GM21529 (cell line): ENCODE data around the gene NCR2.

Experiments
- ATAC-seq: cut with Tn5 transposase; IDR thresholded peaks from one replicate; pipeline ENCODE4 v1.9.1; 2021; ENCODE audit not compliant: unreplicated experiment

NCR2 gene

DNA sequence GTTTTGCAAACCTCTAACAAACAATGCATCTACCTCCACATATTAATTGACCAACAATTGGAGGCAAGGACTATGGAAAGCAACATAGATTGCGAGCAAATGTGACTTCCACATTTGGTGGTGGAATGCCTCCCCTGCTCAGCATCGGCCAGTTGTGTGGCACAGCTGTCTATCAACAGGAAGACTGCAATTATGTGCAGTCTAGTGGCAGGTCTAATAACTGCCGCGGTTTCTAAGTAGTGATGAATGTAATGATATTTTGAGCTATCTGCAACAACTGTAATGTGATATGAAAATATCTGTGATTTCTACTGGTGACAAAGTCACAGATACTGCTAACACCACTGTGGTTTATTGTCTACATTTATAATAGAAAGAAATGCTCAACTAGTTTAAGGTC lies 56.8 kb downstream of the NCR2 start:
- no peak for ATAC-seq

DNA sequence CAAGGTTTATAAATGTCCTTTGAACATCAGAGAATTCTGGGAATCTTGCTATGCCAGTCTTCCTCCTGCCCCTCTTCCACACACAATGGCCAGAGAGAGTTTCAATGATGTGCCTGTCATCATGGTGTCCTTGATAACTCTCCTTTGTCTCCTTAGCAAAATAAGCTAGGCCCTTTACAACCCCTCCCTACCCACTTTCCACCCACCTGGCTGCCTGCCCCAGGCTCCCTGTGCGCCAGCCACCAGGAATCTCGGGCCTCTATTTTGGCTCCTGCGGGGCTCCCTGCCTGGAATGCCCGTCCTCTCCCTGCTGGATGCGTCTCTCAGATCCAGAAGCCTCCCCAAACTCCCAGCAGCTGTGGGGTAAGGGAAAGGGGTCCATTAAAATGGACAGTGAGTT lies 60.9 kb downstream of the NCR2 start:
- no peak for ATAC-seq

DNA sequence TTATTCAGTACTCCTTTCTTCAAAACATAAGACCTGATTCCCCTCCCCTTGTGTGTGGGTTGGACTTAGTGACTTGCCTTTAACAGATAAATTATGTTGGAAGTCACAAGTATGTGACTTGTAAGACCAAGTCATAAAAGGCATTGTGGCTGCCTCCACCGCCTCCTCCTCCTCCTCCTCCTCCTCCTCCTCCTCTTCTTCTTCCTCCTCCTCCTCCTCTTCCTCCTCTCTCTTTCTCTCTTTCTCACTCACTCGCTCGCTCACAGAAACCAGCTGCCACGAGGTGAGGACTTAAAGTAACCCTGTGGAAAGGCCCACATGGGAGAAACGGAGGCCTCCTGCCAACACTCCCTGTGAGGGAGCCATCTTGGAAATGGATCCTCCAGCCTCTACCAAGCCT lies 64.0 kb downstream of the NCR2 start:
- ATAC-seq: no peak
